C4-2B (cell line): ENCODE measurements around the gene DNAH2.

Experiments used
- ZFX ChIP-seq: fragments of 450-650 bp; IDR thresholded peaks from 2 replicates; pipeline ENCODE4 v1.6.1; 2017
- TF ChIP-seq, protein P1 (sequence below): fragments of 450-650 bp; conservative IDR thresholded peaks from 2 replicates; pipeline ENCODE4 v1.5.1; 2017; ENCODE audit warnings: mild to moderate bottlenecking

DNA sequence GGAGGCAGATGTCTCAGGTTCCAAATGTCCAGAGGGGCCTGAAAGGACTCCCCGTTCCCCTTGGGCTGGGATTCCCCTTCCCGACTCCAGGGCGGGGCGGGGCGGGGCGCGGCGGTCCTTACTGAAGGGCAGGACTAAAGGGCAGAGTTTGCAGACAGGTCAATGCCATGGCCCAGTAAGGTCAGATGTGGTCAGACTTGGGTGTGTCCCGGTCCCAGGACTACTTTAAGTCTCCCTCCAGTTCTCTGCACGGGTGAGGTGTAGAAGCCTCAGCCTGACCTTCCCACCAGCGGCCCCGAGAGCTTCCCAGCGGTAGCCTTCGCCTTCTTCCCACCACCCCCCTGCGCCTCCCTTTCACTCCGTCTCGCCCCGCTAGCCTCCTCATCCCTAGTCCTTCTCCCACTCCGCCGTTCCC is 117.0 kb downstream of the DNAH2 start:
- TF ChIP-seq, protein P1, sequence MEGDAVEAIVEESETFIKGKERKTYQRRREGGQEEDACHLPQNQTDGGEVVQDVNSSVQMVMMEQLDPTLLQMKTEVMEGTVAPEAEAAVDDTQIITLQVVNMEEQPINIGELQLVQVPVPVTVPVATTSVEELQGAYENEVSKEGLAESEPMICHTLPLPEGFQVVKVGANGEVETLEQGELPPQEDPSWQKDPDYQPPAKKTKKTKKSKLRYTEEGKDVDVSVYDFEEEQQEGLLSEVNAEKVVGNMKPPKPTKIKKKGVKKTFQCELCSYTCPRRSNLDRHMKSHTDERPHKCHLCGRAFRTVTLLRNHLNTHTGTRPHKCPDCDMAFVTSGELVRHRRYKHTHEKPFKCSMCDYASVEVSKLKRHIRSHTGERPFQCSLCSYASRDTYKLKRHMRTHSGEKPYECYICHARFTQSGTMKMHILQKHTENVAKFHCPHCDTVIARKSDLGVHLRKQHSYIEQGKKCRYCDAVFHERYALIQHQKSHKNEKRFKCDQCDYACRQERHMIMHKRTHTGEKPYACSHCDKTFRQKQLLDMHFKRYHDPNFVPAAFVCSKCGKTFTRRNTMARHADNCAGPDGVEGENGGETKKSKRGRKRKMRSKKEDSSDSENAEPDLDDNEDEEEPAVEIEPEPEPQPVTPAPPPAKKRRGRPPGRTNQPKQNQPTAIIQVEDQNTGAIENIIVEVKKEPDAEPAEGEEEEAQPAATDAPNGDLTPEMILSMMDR: no peak
- TF ChIP-seq ZFX: no peak
